A673 (cell line): ENCODE data around the gene PRKCB.

Experiments used
- EZH2 ChIP-seq: fragments of 200-600 bp; sonication (generic); IDR thresholded peaks from 2 replicates; pipeline ENCODE4 v1.6.1; 2017; ENCODE audit warnings: borderline replicate concordance, low read depth, mild to moderate bottlenecking, mixed read lengths, antibody characterized with exemption, low read length; ENCODE audit not compliant: poor library complexity, severe bottlenecking
- TF ChIP-seq, protein P1 (sequence below): fragments of 300-800, 200-600 bp; sonication (generic); conservative IDR thresholded peaks from 2 replicates; pipeline ENCODE4 v1.5.1; 2017; ENCODE audit warnings: low read depth, mild to moderate bottlenecking, antibody characterized with exemption, low read length, moderate library complexity, mixed read lengths

DNA sequence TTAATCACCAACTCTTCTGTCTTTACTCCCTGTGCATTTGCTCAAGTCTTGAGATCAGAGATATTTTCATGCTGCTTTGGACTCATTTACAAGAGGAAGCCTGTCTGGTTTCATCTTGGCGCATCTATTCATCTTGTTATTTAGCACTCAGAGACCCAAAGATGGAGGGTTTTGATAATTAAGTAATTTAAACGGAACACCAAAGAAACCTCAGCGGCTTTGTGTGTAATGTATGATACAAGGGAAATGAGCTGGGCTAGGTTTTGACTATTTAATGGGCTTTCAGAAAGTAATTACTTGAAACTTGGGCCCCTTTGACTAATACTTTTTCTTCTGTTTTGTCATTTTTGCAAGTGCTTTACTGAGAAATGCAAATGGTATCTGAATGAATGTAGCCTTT lies 354.2 kb downstream of the PRKCB start:
- TF ChIP-seq, protein P1, sequence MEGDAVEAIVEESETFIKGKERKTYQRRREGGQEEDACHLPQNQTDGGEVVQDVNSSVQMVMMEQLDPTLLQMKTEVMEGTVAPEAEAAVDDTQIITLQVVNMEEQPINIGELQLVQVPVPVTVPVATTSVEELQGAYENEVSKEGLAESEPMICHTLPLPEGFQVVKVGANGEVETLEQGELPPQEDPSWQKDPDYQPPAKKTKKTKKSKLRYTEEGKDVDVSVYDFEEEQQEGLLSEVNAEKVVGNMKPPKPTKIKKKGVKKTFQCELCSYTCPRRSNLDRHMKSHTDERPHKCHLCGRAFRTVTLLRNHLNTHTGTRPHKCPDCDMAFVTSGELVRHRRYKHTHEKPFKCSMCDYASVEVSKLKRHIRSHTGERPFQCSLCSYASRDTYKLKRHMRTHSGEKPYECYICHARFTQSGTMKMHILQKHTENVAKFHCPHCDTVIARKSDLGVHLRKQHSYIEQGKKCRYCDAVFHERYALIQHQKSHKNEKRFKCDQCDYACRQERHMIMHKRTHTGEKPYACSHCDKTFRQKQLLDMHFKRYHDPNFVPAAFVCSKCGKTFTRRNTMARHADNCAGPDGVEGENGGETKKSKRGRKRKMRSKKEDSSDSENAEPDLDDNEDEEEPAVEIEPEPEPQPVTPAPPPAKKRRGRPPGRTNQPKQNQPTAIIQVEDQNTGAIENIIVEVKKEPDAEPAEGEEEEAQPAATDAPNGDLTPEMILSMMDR, result no peak
- TF ChIP-seq EZH2, result no peak
